CD4-positive, alpha-beta T cell treated with Interferon gamma for 1 hour (primary cell): ENCODE data around the gene RAB38.

Experiments
- DNase-seq: peaks from one replicate; pipeline ENCODE4 v3.0.0-alpha.2; 2020

The RAB38 gene

GRCh38 chr11:88101881-88102597 lies 73.2 kb downstream of the RAB38 start:
- DNase-seq, result no peak

- no peak for DNase-seq
These were observed 75.1 kb downstream of the RAB38 start for GRCh38 chr11:88100151-88100550.

GRCh38 chr11:88098289-88098688 lies 77.0 kb downstream of the RAB38 start:
- no peak for DNase-seq

GRCh38 chr11:88089134-88089533 lies 86.1 kb downstream of the RAB38 start:
- no peak for DNase-seq

GRCh38 chr11:88087337-88087736 lies 87.9 kb downstream of the RAB38 start:
- no peak for DNase-seq

- no peak for DNase-seq
These were observed 88.9 kb downstream of the RAB38 start for GRCh38 chr11:88086297-88086696.

- no peak for DNase-seq
These were observed 104.8 kb downstream of the RAB38 start for GRCh38 chr11:88070437-88070836.

- DNase-seq, result no peak
These were observed 106.2 kb downstream of the RAB38 start for GRCh38 chr11:88068848-88069554.

GRCh38 chr11:88066090-88066489 lies 109.2 kb downstream of the RAB38 start:
- no peak for DNase-seq

GRCh38 chr11:88064097-88064705 lies 111.0 kb downstream of the RAB38 start:
- no peak for DNase-seq
